HCT116 (cell line): ENCODE data around the gene WIF1. TPM values are rescaled to one million over a fixed set of nuclear protein-coding genes. Genes with fewer than 3 reads are reported as not detected.

Experiments used
- ATAC-seq: fragments of 200-7000 bp; cut with Tn5 transposase; 2 replicates; pipeline ENCODE4 v1.9.1; 2020; ENCODE audit warnings: mild to moderate bottlenecking, moderate library complexity
- BruUV-seq: library from RNA; stranded (reverse); fragments of 400-500 nt; replicated peaks from 2 replicates; lab custom pipeline; 2021; lab: Mats Ljungman, UMichigan
- CTCF ChIA-PET: fragments of 300-600 bp; sonication (Branson Sonifier 250); formaldehyde crosslinking; loops from one replicate; lab custom pipeline; 2021; ENCODE audit warnings: antibody characterized with exemption; lab: Charles Lee
- POLR2A ChIA-PET: fragments of 300-600, 350-600 bp; sonication (Branson Sonifier 250); formaldehyde crosslinking; loops from one replicate; lab custom pipeline; 2021; ENCODE audit warnings: antibody characterized with exemption; lab: Charles Lee
- RAD21 ChIA-PET, 2 experiments: fragments of 300-600 bp; sonication (Branson Sonifier 250); formaldehyde crosslinking; loops; one replicate each; lab custom pipeline; 2023; ENCODE audit warnings: low total read pairs in 2 of 2; ENCODE audit not compliant: uncharacterized antibody in 2 of 2, unreplicated experiment in 2 of 2, low non-redundant PET in 1 of 2; lab: Charles Lee
- DNase-seq: peaks from one replicate; pipeline ENCODE4 v3.0.0-alpha.2; 2010; ENCODE audit warnings: low read depth, low spot score
- H2AFZ ChIP-seq: fragments of 200-600 bp; shearing (Covaris generic), sonication (generic); 2 replicates; pipeline ENCODE4 v1.6.1; 2017; ENCODE audit warnings: low read depth, mixed run types, mixed read lengths, antibody characterized with exemption, low read length; ENCODE audit not compliant: poor library complexity, severe bottlenecking
- H3K27ac ChIP-seq: 2 replicates; pipeline ENCODE4 v1.5.1; 2012; ENCODE audit warnings: low read depth, low read length
- H3K27me3 ChIP-seq: fragments of 200-600 bp; sonication (generic); 2 replicates; pipeline ENCODE4 v1.6.1; 2016; ENCODE audit warnings: mixed run types, low read length, mixed read lengths; ENCODE audit not compliant: insufficient read depth
- H3K36me3 ChIP-seq, 2 experiments: fragments of 200-500 bp in 1 of 2; fragments of 200-600 bp in 1 of 2; sonication (Bioruptor generic) in 1 of 2; sonication (generic) in 1 of 2; 2 replicates each; pipeline versions ENCODE4 v1.5.1 to v1.6.1; 2014 to 2016; ENCODE audit warnings: low read length in 2 of 2, inconsistent platforms in 1 of 2, mixed read lengths in 1 of 2, mixed run types in 1 of 2; ENCODE audit not compliant: insufficient read depth in 2 of 2, control insufficient read depth in 1 of 2
- H3K4me1 ChIP-seq, 2 experiments: fragments of 200-600 bp in 1 of 2; sonication (generic) in 1 of 2; 2 replicates each; pipeline versions ENCODE4 v1.5.1 to v1.6.1; 2012 to 2017; ENCODE audit warnings: low read length in 2 of 2, inconsistent platforms in 1 of 2, mild to moderate bottlenecking in 1 of 2, mixed read lengths in 1 of 2, mixed run types in 1 of 2, moderate library complexity in 1 of 2; ENCODE audit not compliant: insufficient read depth in 2 of 2, control insufficient read depth in 1 of 2
- H3K4me2 ChIP-seq: fragments of 200-600 bp; sonication (generic); 2 replicates; pipeline ENCODE4 v1.6.1; 2017; ENCODE audit warnings: mixed run types, low read length, mixed read lengths
- H3K4me3 ChIP-seq, 2 experiments: fragments of 200-600 bp in 1 of 2; sonication (generic) in 1 of 2; replicated peaks in 1 of 2; 2 replicates each; pipeline ENCODE4 v1.5.1; 2011 to 2016; ENCODE audit warnings: low read length in 2 of 2, control low read depth in 1 of 2, low read depth in 1 of 2, mild to moderate bottlenecking in 1 of 2, mixed read lengths in 1 of 2, mixed run types in 1 of 2
- H3K79me2 ChIP-seq: fragments of 200-600 bp; sonication (generic); 2 replicates; pipeline ENCODE4 v1.6.1; 2017; ENCODE audit warnings: mild to moderate bottlenecking, mixed run types, low read length, moderate library complexity, mixed read lengths; ENCODE audit not compliant: insufficient read depth
- H3K9ac ChIP-seq: fragments of 200-600 bp; sonication (generic); 2 replicates; pipeline ENCODE4 v1.6.1; 2016; ENCODE audit warnings: low read length, mixed read lengths
- H3K9me2 ChIP-seq: fragments of 200-600 bp; sonication (generic), shearing (Covaris generic); 2 replicates; pipeline ENCODE4 v1.6.1; 2017; ENCODE audit warnings: mixed run types, mild to moderate bottlenecking, moderate library complexity; ENCODE audit not compliant: insufficient read depth
- H3K9me3 ChIP-seq, 2 experiments: fragments of 200-500 bp in 1 of 2; fragments of 200-600 bp in 1 of 2; sonication (Bioruptor generic) in 1 of 2; sonication (generic) in 1 of 2; 2 replicates each; pipeline ENCODE4 v1.6.1; 2014 to 2017; ENCODE audit warnings: low read length in 2 of 2, mixed read lengths in 2 of 2, inconsistent platforms in 1 of 2, low read depth in 1 of 2, mild to moderate bottlenecking in 1 of 2, mixed run types in 1 of 2, moderate library complexity in 1 of 2; ENCODE audit not compliant: control insufficient read depth in 1 of 2, insufficient read depth in 1 of 2
- H4K20me1 ChIP-seq: fragments of 200-600 bp; sonication (generic), shearing (Covaris generic); 2 replicates; pipeline ENCODE4 v1.6.1; 2017; ENCODE audit warnings: mixed run types, mild to moderate bottlenecking, moderate library complexity; ENCODE audit not compliant: insufficient read depth
- EGR1 ChIP-seq: IDR thresholded peaks from 2 replicates; pipeline ENCODE4 v1.6.1; 2012; ENCODE audit warnings: low read depth
- ELF1 ChIP-seq: IDR thresholded peaks from 2 replicates; pipeline ENCODE4 v1.6.1; 2012; ENCODE audit warnings: low read depth, borderline replicate concordance
- SIN3A ChIP-seq: IDR thresholded peaks from 2 replicates; pipeline ENCODE4 v1.6.1; 2012; ENCODE audit warnings: low read depth
- ZFX ChIP-seq: fragments of 450-650 bp; IDR thresholded peaks from 2 replicates; pipeline ENCODE4 v1.6.1; 2017
- ZNF274 ChIP-seq: fragments of 200-500 bp; sonication (Bioruptor generic); IDR thresholded peaks from 2 replicates; pipeline ENCODE4 v1.6.1; 2014; ENCODE audit warnings: mild to moderate bottlenecking, low read depth, low read length, inconsistent platforms
- intact Hi-C: fragments of 100-400 bp; cut with micrococcal nuclease; formaldehyde crosslinking; loops from 2 replicates; pipeline ENCODE4 v1.10.0; 2022
- total RNA-seq: library from RNA; stranded (reverse); gene quantifications from one replicate; pipeline ENCODE4 v1.2.1, GENCODE V29; 2021; ENCODE audit not compliant: unreplicated experiment
- TF ChIP-seq, protein P1 (sequence below): IDR thresholded peaks from 2 replicates; pipeline ENCODE4 v1.6.1; 2012
- TF ChIP-seq, protein P2 (sequence below): IDR thresholded peaks from 2 replicates; pipeline ENCODE4 v1.6.1; 2012; ENCODE audit warnings: low read depth

The WIF1 gene
- total RNA-seq, 1 experiment from 2014 or later: not detected

DNA sequence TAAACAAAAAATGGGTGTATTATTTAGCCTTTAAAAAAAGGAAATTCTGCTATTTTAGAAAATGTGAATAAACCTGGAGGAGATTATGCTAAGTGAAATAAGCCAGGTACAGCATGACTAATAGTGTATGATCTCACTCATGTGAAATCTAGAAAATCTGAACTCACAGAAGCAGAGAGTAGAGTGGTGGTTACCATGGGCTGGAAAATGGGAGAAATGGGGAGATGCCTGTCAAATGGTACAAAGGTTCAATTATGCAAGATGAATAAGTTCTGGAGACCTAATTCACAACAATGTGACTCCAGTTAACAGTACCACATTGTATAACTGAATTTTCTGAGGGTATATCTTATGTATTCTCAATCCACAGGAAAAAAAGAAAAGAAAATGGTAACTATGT, 30.9 kb upstream of the WIF1 start:
- Histone ChIP-seq H3K79me2 (no peaks in the 10 kb centered on the region), H3K9me3 (no peaks in the 10 kb centered on the region), H3K4me2 (no peak overlapping the region), H3K9me2 (no peaks in the 10 kb centered on the region), H2AFZ (no peak overlapping the region), H3K36me3 (no peaks in the 10 kb centered on the region), H3K27me3 (no peaks in the 10 kb centered on the region), H3K4me1 (peaks cover 0 to 2% of the 10 kb centered on the region in 2 experiments; a peak in 1 of 4 replicates), H3K4me3 (no peak overlapping the region), H3K9ac (no peak overlapping the region), H3K27ac (no peak overlapping the region), H4K20me1 (no peaks in the 10 kb centered on the region)
- TF ChIP-seq ELF1: no peak
- TF ChIP-seq ZFX: no peak
- no peak for TF ChIP-seq SIN3A
- TF ChIP-seq, protein P1, sequence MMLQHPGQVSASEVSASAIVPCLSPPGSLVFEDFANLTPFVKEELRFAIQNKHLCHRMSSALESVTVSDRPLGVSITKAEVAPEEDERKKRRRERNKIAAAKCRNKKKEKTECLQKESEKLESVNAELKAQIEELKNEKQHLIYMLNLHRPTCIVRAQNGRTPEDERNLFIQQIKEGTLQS: no peak
- no peak for TF ChIP-seq ZNF274
- no peak for TF ChIP-seq EGR1
- intact Hi-C loops: no loop called here
- RAD21 ChIA-PET: no interaction called here
- no TSS peak for BruUV-seq
- POLR2A ChIA-PET: no interaction called here
- CTCF ChIA-PET: no interaction called here
- DNase-seq (no peak), ATAC-seq (no peak)

DNA sequence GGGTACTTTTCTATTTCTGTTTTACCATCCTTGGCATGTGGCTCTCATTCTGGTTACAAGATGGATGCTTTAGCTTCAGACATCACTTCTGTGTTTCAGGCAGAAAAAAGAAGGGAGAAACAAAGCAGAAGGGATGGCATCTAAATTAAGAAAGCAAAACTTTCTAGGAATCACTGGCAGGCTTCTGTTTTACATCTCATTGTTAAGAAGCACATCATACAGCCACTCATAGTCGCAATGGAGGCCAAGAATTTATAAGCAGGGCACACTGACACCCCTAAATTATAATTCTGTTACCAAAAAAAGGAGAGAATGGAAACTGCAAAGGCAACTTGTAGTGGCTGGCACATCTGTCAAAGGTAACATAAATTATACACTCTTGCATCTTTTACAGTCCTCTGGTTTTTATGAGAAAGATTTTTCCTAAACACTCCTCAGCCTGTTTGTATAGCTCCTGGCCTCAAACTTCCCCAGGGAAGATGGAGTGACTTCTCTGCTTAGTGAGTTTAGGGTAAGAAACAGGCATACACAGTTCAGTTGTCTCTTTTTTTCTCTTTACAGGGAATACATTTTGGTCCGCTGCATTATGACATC, 26.3 kb upstream of the WIF1 start:
- Histone ChIP-seq H3K27me3 (no peaks in the 10 kb centered on the region), H4K20me1 (no peaks in the 10 kb centered on the region), H3K4me1 (peaks cover 0 to 2% of the 10 kb centered on the region in 2 experiments; a peak in 1 of 4 replicates), H3K27ac (no peak overlapping the region), H3K4me3 (no peak overlapping the region), H3K9me2 (no peaks in the 10 kb centered on the region), H3K4me2 (no peak overlapping the region), H2AFZ (no peak overlapping the region), H3K36me3 (no peaks in the 10 kb centered on the region), H3K9me3 (no peaks in the 10 kb centered on the region), H3K9ac (no peak overlapping the region), H3K79me2 (no peaks in the 10 kb centered on the region)
- BruUV-seq: no TSS peak
- RAD21 ChIA-PET: no interaction called here
- CTCF ChIA-PET: interaction anchor here (0.6 kb wide), 1 partner anchor 9 kb away, joined by 3 read pairs; no protein-coding TSS in a partner anchor
- ATAC-seq (no peak), DNase-seq (no peak)
- intact Hi-C loops: no loop called here
- POLR2A ChIA-PET: interaction anchor here (1.2 kb wide), 1 partner anchor 22 kb away, joined by 6 read pairs; the partner anchor contains the start of gene LEMD3
- TF ChIP-seq, protein P2, sequence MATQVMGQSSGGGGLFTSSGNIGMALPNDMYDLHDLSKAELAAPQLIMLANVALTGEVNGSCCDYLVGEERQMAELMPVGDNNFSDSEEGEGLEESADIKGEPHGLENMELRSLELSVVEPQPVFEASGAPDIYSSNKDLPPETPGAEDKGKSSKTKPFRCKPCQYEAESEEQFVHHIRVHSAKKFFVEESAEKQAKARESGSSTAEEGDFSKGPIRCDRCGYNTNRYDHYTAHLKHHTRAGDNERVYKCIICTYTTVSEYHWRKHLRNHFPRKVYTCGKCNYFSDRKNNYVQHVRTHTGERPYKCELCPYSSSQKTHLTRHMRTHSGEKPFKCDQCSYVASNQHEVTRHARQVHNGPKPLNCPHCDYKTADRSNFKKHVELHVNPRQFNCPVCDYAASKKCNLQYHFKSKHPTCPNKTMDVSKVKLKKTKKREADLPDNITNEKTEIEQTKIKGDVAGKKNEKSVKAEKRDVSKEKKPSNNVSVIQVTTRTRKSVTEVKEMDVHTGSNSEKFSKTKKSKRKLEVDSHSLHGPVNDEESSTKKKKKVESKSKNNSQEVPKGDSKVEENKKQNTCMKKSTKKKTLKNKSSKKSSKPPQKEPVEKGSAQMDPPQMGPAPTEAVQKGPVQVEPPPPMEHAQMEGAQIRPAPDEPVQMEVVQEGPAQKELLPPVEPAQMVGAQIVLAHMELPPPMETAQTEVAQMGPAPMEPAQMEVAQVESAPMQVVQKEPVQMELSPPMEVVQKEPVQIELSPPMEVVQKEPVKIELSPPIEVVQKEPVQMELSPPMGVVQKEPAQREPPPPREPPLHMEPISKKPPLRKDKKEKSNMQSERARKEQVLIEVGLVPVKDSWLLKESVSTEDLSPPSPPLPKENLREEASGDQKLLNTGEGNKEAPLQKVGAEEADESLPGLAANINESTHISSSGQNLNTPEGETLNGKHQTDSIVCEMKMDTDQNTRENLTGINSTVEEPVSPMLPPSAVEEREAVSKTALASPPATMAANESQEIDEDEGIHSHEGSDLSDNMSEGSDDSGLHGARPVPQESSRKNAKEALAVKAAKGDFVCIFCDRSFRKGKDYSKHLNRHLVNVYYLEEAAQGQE: no peak
